ENCODE measurements around the gene TBC1D22A. TPM values are rescaled to one million over a fixed set of nuclear protein-coding genes. Genes with fewer than 3 reads are reported as not detected.

The TBC1D22A gene
- total RNA-seq, 2 experiments from 2014 or later, result 36.0 to 38.0 TPM

DNA sequence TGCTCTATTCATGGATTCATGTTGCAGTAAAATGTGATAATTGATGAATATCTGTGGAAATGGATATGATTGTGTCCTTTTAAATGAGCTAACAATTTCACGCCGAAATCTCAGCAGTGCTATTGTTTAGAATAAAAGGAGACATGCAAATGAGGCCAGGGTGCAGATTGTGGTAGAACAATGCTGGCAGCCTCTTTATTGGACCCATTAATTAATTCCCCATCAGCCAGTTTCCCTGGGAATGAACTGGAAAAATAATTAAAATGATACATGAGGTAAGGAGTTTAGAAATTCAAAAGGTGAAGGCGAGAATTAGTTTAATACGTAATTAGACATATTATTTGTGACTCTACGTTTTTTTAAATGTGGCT, 306.2 kb downstream of the TBC1D22A start:
- DNase-seq (no peak), ATAC-seq (no peak)
- peaks cover 10% of the 10 kb centered on the region for H3K4me1 Mint-ChIP-seq
- intact Hi-C loops (cut with DNase I, micrococcal nuclease), result no loop called here
- H3K36me3 Mint-ChIP-seq (ENCODE audit: low read depth), result peaks cover 14% of the 10 kb centered on the region
- no peaks in the 10 kb centered on the region for H3K27me3 Mint-ChIP-seq
- no peak overlapping the region for H3K27ac Mint-ChIP-seq
- CTCF ChIA-PET, result no interaction called here
- peaks cover 4% of the 10 kb centered on the region for H3K9me3 Mint-ChIP-seq (ENCODE audit: low read depth)
- no peak overlapping the region for H3K4me3 Mint-ChIP-seq
- POLR2A ChIA-PET, result no interaction called here

GRCh38 chr22:47069270-47069669, 306.8 kb downstream of the TBC1D22A start:
- ChIA-PET CTCF (no interaction called here), POLR2A (no interaction called here)
- Mint-ChIP-seq H3K4me3 (no peak overlapping the region), H3K27ac (no peak overlapping the region), H3K27me3 (no peaks in the 10 kb centered on the region), H3K4me1 (peaks cover 10% of the 10 kb centered on the region), H3K36me3 (ENCODE audit: low read depth) (peaks cover 17% of the 10 kb centered on the region), H3K9me3 (ENCODE audit: low read depth) (peaks cover 4% of the 10 kb centered on the region)
- no peak for DNase-seq
- ATAC-seq, result no peak
- intact Hi-C loops (cut with DNase I, micrococcal nuclease), result no loop called here

- Mint-ChIP-seq H3K36me3 (ENCODE audit: low read depth) (peaks cover 26% of the 10 kb centered on the region), H3K4me1 (peaks cover 10% of the 10 kb centered on the region), H3K4me3 (no peak overlapping the region), H3K27me3 (no peaks in the 10 kb centered on the region), H3K27ac (no peak overlapping the region), H3K9me3 (ENCODE audit: low read depth) (peaks cover 12% of the 10 kb centered on the region)
- no peak for ATAC-seq
- no peak for DNase-seq
- CTCF ChIA-PET, result no interaction called here
- intact Hi-C loops (cut with DNase I, micrococcal nuclease), result no loop called here
- POLR2A ChIA-PET, result no interaction called here
Observed at GRCh38 chr22:47071078-47071806, 308.8 kb downstream of the TBC1D22A start.

- ATAC-seq, result no peak
- no peaks in the 10 kb centered on the region for H3K27me3 Mint-ChIP-seq
- ChIA-PET CTCF (no interaction called here), POLR2A (no interaction called here)
- no peak for DNase-seq
- peaks cover 26% of the 10 kb centered on the region for H3K36me3 Mint-ChIP-seq (ENCODE audit: low read depth)
- no peak overlapping the region for H3K27ac Mint-ChIP-seq
- no peak overlapping the region for H3K4me3 Mint-ChIP-seq
- H3K4me1 Mint-ChIP-seq, result peaks cover 10% of the 10 kb centered on the region
- H3K9me3 Mint-ChIP-seq (ENCODE audit: low read depth), result peaks cover 12% of the 10 kb centered on the region
- intact Hi-C loops (cut with DNase I, micrococcal nuclease), result no loop called here
Observed at GRCh38 chr22:47071807-47072641, 309.6 kb downstream of the TBC1D22A start.

DNA sequence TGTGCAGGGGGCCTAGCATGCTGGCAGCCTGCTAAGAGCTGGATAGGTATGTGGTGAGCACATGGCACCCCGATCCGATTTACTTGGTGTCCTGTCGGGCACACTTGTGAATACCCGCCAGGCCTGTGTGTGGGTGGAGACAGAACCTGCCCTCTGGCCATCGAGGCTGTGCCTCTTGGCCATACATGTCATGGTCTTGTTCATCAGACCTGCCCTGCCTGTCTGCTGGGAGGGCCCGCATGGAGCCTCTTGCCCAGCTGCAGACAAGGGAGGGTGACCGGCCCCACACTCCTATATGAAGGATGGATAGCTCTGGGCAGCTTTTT, 310.2 kb downstream of the TBC1D22A start:
- Mint-ChIP-seq H3K4me3 (no peak overlapping the region), H3K27ac (no peak overlapping the region), H3K36me3 (ENCODE audit: low read depth) (peaks cover 26% of the 10 kb centered on the region), H3K9me3 (ENCODE audit: low read depth) (peaks cover 12% of the 10 kb centered on the region), H3K27me3 (no peaks in the 10 kb centered on the region), H3K4me1 (peaks cover 10% of the 10 kb centered on the region)
- ATAC-seq (no peak), DNase-seq (no peak)
- ChIA-PET POLR2A (no interaction called here), CTCF (no interaction called here)
- intact Hi-C loops (cut with DNase I, micrococcal nuclease), result no loop called here

DNA sequence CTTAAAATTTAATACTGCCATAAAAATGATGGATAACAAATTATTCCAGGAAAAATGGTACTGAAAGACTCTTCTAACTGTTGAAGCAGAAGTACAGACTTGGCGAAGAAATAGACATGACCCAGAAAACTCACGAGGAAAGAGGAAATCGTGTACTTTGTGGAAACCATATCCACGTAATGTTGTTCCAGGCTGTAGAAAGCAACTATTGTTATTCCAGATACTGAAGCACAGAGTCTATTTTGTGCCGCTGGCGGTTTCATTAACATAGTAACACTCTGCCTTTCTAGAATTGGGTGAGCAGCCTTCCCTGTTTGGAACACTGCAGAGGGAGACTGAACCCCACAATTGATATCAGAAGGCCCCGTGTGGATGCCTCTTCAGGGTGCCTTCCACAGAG, 310.6 kb downstream of the TBC1D22A start:
- H3K9me3 Mint-ChIP-seq (ENCODE audit: low read depth), result peaks cover 12% of the 10 kb centered on the region
- ChIA-PET CTCF (no interaction called here), POLR2A (no interaction called here)
- DNase-seq, result no peak
- no peak overlapping the region for H3K27ac Mint-ChIP-seq
- H3K4me3 Mint-ChIP-seq, result no peak overlapping the region
- H3K27me3 Mint-ChIP-seq, result no peaks in the 10 kb centered on the region
- ATAC-seq, result no peak
- intact Hi-C loops (cut with DNase I, micrococcal nuclease), result no loop called here
- peaks cover 6% of the 10 kb centered on the region for H3K4me1 Mint-ChIP-seq
- peaks cover 26% of the 10 kb centered on the region for H3K36me3 Mint-ChIP-seq (ENCODE audit: low read depth)

DNA sequence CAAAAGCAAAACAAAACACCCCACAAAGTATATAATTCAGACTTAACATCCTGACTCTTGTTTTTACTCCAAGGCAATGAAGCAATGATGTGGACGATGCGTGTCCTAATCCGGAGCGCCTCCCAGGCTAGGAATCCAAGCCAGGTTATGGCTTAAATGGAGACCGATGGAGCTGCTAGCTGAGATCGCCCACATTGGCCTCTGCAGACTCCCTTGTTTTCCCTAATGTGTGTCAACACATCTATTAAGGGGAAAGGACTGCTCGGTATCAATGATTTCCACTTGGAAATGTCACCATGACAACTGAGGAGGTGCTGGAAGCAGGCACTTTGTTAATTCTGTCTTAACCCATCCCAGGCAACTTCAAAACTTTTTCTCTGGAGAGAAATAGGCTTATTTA, 311.7 kb downstream of the TBC1D22A start:
- Mint-ChIP-seq H3K27ac (no peak overlapping the region), H3K4me3 (no peak overlapping the region), H3K4me1 (no peaks in the 10 kb centered on the region), H3K27me3 (no peaks in the 10 kb centered on the region), H3K9me3 (ENCODE audit: low read depth) (peaks cover 12% of the 10 kb centered on the region), H3K36me3 (ENCODE audit: low read depth) (peaks cover 31% of the 10 kb centered on the region)
- CTCF ChIA-PET, result no interaction called here
- ATAC-seq, result no peak
- DNase-seq, result no peak
- POLR2A ChIA-PET, result no interaction called here
- intact Hi-C loops (cut with DNase I, micrococcal nuclease), result no loop called here

DNA sequence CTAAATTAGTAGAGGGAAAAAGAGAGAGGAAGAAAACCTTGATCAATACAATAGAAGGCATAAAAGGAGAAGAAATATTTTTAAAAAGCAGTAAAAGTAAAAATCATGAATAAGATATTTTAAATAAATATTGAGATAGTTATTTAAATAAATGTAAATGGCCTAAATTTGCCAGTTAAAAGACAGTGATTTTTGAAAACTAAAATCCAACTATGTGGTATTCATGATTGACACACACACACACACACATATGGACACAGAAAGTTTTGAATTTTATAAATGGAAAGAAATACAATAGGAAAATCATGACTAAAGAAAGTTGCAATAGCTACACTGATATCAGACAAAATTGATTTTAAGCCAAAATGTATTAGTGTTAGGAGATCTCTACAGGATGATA, 313.1 kb downstream of the TBC1D22A start:
- Mint-ChIP-seq H3K27ac (no peak overlapping the region), H3K36me3 (ENCODE audit: low read depth) (peaks cover 34% of the 10 kb centered on the region)
- CTCF ChIA-PET, result no interaction called here

DNA sequence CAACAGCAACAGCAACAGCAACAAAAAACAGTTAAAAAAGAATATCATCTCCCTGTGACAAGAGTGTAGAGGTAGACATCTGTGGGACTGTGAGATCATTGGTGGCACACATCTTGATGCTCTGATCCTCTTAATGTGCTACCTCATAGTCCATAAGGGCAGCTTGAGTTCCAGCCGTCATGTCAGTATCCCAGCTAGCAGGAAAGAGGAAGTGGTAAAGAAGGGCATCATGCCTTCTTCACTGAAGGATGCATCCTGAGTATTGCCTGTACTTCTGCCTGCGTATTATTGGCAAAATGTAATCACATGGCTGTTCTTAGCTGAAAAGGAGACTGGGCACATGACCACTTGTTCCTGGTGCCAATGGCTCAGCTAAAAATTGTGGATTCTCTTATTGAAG, 314.3 kb downstream of the TBC1D22A start:
- no peaks in the 10 kb centered on the region for H3K27me3 Mint-ChIP-seq
- ATAC-seq (no peak), DNase-seq (no peak)
- intact Hi-C loops (cut with DNase I, micrococcal nuclease), result no loop called here
- peaks cover 19% of the 10 kb centered on the region for H3K9me3 Mint-ChIP-seq (ENCODE audit: low read depth)
- no peak overlapping the region for H3K27ac Mint-ChIP-seq
- H3K36me3 Mint-ChIP-seq (ENCODE audit: low read depth), result peaks cover 34% of the 10 kb centered on the region
- POLR2A ChIA-PET, result no interaction called here
- H3K4me1 Mint-ChIP-seq, result no peaks in the 10 kb centered on the region
- no peak overlapping the region for H3K4me3 Mint-ChIP-seq
- CTCF ChIA-PET, result interaction anchor here (0.6 kb wide), 1 partner anchor 109 kb away, joined by 3 read pairs; no protein-coding TSS in a partner anchor

More for the DNA sequence above, 313.1 kb downstream of the TBC1D22A start:
- intact Hi-C loops (cut with DNase I, micrococcal nuclease), result no loop called here
- Mint-ChIP-seq H3K27me3 (no peaks in the 10 kb centered on the region), H3K4me3 (no peak overlapping the region), H3K4me1 (no peaks in the 10 kb centered on the region), H3K9me3 (ENCODE audit: low read depth) (peaks cover 19% of the 10 kb centered on the region)
- POLR2A ChIA-PET, result no interaction called here
- ATAC-seq, result no peak
- DNase-seq, result no peak

DNA sequence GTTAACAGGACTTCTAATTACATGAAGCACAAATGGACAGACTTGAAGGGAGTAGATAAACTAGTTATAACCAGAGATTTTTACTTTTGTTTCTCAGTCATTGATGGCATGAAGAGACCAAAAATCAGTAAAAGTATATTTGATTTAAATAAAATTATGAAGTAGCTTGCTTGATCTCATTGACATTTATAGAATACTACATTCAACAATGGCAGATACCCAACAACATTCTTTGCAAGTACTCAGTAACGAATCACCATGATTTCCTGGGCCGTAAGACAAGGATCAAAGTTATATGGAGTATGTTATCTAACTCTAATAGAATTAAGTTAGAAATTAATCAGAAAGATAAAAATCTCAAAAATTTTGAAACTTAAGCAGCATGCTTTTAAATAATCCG, 317.6 kb downstream of the TBC1D22A start:
- POLR2A ChIA-PET, result no interaction called here
- no peaks in the 10 kb centered on the region for H3K27me3 Mint-ChIP-seq
- no peak overlapping the region for H3K4me3 Mint-ChIP-seq
- H3K9me3 Mint-ChIP-seq (ENCODE audit: low read depth), result peaks cover 12% of the 10 kb centered on the region
- intact Hi-C loops (cut with DNase I, micrococcal nuclease), result no loop called here
- H3K36me3 Mint-ChIP-seq (ENCODE audit: low read depth), result peaks cover 20% of the 10 kb centered on the region
- ATAC-seq, result no peak
- H3K27ac Mint-ChIP-seq, result no peak overlapping the region
- CTCF ChIA-PET, result no interaction called here
- peaks cover 14% of the 10 kb centered on the region for H3K4me1 Mint-ChIP-seq
- DNase-seq, result no peak

DNA sequence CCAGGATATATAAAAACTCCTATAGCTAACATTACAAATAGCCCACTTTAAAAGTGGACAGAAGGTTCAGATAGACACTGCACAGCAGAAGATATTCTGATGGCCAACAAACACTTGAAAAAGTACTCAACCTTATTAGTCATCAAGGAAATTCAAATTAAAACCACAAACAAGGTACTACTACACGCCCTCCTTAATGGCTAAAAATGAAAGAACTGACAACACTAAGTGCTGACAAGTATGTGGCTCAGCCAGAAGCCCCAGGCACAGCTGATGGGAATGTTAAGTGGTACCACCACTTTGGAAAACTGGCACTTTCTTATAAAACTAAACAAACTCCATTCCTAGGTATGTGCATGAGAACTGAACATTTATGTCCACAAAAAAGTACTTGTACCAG, 320.1 kb downstream of the TBC1D22A start:
- peak; percentile 33 for ATAC-seq
- no peak overlapping the region for H3K27ac Mint-ChIP-seq
- CTCF ChIA-PET, result no interaction called here
- H3K9me3 Mint-ChIP-seq (ENCODE audit: low read depth), result peaks cover 6% of the 10 kb centered on the region
- peaks cover 14% of the 10 kb centered on the region for H3K4me1 Mint-ChIP-seq
- intact Hi-C loops (cut with DNase I, micrococcal nuclease), result no loop called here
- DNase-seq, result no peak
- POLR2A ChIA-PET, result no interaction called here
- H3K4me3 Mint-ChIP-seq, result no peak overlapping the region
- H3K27me3 Mint-ChIP-seq, result no peaks in the 10 kb centered on the region
- peaks cover 10% of the 10 kb centered on the region for H3K36me3 Mint-ChIP-seq (ENCODE audit: low read depth)

DNA sequence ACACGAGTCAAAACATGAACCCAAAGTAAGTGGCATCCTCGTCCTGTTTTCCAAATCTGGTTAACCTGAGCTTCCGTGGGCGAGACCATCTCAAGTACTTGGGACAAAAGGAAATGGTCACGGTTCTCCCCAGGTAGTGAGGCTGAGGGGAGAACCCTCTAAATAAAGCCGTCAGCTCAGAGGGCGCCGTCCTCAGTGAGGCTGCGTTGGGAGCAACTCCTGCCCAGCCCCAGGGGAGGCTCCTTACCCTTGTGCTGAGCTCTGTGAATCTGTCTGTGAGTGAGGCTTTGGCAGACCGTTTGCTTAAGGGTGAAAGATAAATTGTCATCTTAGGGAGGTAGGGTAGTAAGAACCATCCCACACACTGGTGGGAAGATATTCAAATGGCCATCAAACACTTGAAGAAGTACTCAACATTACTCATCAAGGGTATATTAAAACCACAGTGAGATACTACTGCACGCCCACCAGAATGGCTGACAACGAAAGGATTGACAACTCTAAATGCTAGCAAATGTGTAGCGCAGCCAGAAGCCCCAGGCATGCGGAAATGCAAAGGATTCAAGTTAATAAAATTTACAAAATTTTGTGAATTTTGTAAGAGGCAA, 321.0 kb downstream of the TBC1D22A start:
- H3K9me3 Mint-ChIP-seq (ENCODE audit: low read depth), result peaks cover 6% of the 10 kb centered on the region
- ChIA-PET POLR2A (no interaction called here), CTCF (no interaction called here)
- no peaks in the 10 kb centered on the region for H3K27me3 Mint-ChIP-seq
- no peak overlapping the region for H3K27ac Mint-ChIP-seq
- peaks cover 10% of the 10 kb centered on the region for H3K36me3 Mint-ChIP-seq (ENCODE audit: low read depth)
- ATAC-seq, result no peak
- intact Hi-C loops (cut with DNase I, micrococcal nuclease), result no loop called here
- H3K4me1 Mint-ChIP-seq, result peaks cover 14% of the 10 kb centered on the region
- no peak overlapping the region for H3K4me3 Mint-ChIP-seq
- no peak for DNase-seq

Measured in activated CD4-positive, alpha-beta T cell treated with anti-CD3 and anti-CD28 coated beads for 36 hours (primary cell).